Smooth muscle cell of the umbilical artery (primary cell): ENCODE results near the gene ETV3. TPM values are rescaled to one million over a fixed set of nuclear protein-coding genes. Genes with fewer than 3 reads are reported as not detected.

ENCODE experiments used
- total RNA-seq: library from RNA; depleted of rRNA; stranded (reverse); fragments of >200 nt; gene quantifications from 2 replicates; pipeline ENCODE4 v1.2.3, GENCODE V29; 2014

The ETV3 gene
- total RNA-seq, result 12.5 and 18.2 TPM in 2 replicates

GRCh38 chr1:157138220-157139051 is at the start of gene ETV3:
TSS of gene ETV3 (minus strand) at chr1:157138395. CDS start at chr1:157136352, 2,043 bp downstream.

DNA sequence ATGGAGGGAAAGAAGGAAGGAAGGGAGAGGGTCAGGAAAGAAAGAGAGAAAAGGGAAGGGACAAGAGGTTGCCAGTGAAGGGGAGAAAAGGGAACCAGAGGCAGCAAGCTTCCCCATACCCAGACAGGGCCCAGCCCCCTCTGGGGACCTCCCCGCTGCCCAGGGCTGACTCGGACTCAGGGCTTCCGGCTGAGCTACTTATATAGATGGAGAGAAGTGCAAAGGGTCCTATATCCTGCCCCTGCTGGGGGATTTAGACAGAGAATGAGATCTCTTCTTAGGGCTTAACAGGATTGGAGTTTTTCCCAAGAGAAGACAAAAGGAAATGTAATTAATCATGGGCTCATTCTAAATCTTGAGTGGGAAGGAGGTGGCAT is 38.6 kb downstream of the ETV3 start, which contains the start of gene ETV3L:
ETV3L (minus strand) TSS at position 176 of the 377 bp plus-strand sequence. CDS start 285 bp downstream, outside the sequence.

Other genes with a start within 250 kb of the ETV3 start
- gene PEAR1, start 244.7 kb downstream of the ETV3 start, total RNA-seq, result 4.5 and 13.6 TPM in 2 replicates
- gene LRRC71, start 217.8 kb downstream of the ETV3 start, total RNA-seq, result 0.37 TPM in 1 of 2 replicates, not detected in the other
- gene ARHGEF11, start 92.7 kb downstream of the ETV3 start, total RNA-seq, result 31.0 and 31.8 TPM in 2 replicates
- not detected in 2 replicates for gene ETV3L, start 38.6 kb downstream of the ETV3 start, total RNA-seq